BE2C (cell line): Measurements from ENCODE around the gene ASTN1.

Source experiments
- DNase-seq: peaks from one replicate; pipeline ENCODE4 v3.0.0-alpha.2; 2020
- H3K27me3 ChIP-seq: fragments of 250-450 bp; sonication (Bioruptor Pico); 2 replicates; pipeline ENCODE4 v1.5.1; 2020; ENCODE audit warnings: mild to moderate bottlenecking
- H3K36me3 ChIP-seq: fragments of 250-450 bp; sonication (Bioruptor Pico); 2 replicates; pipeline ENCODE4 v1.5.1; 2020; ENCODE audit warnings: mild to moderate bottlenecking
- H3K4me1 ChIP-seq: fragments of 250-450 bp; sonication (Bioruptor Pico); 2 replicates; pipeline ENCODE4 v1.5.1; 2020
- H3K4me3 ChIP-seq: 2 replicates; pipeline ENCODE4 v1.5.1; 2011; ENCODE audit warnings: low read depth, low read length
- H3K9me3 ChIP-seq: fragments of 250-450 bp; sonication (Bioruptor Pico); 2 replicates; pipeline ENCODE4 v1.5.1; 2020
- TF ChIP-seq, protein P1 (sequence below): IDR thresholded peaks from 2 replicates; pipeline ENCODE4 v1.5.1; 2012; ENCODE audit warnings: mild to moderate bottlenecking, low read depth, low read length

The ASTN1 gene

DNA sequence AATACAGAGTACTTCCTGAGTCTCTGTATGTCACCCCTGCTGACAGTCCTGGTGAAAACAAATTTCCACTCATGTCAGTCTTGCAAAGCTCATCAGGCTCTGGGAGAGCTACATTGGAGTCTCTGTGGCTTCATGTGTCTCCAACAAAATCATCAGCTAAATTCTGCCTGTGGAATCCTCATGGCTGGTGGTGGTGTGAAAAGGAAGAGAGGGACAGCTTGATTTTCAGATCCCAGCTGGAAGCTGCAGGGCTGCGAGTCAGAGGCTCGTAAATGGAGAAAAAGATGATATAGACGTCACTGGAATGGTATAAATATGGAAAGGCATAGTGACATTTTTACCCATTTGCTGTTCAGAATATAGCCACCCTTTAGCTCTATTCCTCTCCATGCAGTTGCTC lies 150.2 kb downstream of the ASTN1 start:
- no peaks in the 10 kb centered on the region for H3K9me3 ChIP-seq
- no peaks in the 10 kb centered on the region for H3K4me1 ChIP-seq
- H3K27me3 ChIP-seq = no peaks in the 10 kb centered on the region
- DNase-seq = no peak
- TF ChIP-seq, protein P1, sequence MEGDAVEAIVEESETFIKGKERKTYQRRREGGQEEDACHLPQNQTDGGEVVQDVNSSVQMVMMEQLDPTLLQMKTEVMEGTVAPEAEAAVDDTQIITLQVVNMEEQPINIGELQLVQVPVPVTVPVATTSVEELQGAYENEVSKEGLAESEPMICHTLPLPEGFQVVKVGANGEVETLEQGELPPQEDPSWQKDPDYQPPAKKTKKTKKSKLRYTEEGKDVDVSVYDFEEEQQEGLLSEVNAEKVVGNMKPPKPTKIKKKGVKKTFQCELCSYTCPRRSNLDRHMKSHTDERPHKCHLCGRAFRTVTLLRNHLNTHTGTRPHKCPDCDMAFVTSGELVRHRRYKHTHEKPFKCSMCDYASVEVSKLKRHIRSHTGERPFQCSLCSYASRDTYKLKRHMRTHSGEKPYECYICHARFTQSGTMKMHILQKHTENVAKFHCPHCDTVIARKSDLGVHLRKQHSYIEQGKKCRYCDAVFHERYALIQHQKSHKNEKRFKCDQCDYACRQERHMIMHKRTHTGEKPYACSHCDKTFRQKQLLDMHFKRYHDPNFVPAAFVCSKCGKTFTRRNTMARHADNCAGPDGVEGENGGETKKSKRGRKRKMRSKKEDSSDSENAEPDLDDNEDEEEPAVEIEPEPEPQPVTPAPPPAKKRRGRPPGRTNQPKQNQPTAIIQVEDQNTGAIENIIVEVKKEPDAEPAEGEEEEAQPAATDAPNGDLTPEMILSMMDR = no peak
- no peak overlapping the region for H3K4me3 ChIP-seq
- no peaks in the 10 kb centered on the region for H3K36me3 ChIP-seq

DNA sequence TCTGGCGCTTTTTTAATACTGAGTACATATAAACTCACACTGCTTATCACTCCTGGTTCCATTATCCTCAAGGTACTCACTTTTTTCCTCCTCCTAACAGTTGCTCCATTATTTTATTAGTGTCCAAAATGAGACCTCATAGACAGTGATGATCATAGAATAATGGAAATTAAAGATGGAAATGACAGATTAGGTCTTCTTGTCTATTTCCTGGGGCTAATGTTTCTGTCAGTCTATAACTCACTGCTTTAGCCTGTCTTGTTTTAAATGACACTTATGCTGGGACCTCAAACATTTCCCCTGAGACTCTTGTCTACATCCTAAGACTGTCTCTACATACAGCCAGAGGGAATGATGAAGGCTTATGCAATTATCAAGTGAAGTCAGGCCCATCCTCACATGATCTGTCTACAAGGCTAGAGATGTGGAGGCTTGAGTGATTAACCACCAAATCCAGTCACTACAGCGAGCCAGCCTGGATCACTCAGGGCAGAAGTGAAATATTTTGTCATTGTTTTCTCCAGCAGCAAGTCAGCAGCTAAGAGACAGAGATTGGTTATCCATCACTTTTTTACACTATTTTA lies 152.1 kb downstream of the ASTN1 start:
- Histone ChIP-seq H3K36me3 (no peaks in the 10 kb centered on the region), H3K4me1 (no peaks in the 10 kb centered on the region), H3K27me3 (no peaks in the 10 kb centered on the region), H3K4me3 (no peak overlapping the region), H3K9me3 (no peaks in the 10 kb centered on the region)
- no peak for DNase-seq
- TF ChIP-seq, protein P1 = no peak

DNA sequence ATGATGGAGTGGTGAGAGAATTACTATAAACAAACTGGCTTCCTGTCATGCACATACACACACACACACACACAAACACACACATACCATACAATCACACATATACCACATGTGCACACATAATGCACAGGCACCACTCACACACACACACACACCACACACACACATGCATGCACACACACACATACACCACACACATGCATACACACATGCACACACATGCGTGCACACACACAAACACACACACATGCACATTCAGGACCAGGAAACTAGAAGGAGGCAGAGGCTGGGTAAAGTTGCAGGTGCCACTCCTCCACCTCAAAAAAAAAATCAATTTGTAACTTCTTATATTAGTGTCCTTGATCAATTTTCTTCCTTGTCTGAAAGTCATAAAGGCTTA lies 153.0 kb downstream of the ASTN1 start:
- Histone ChIP-seq H3K9me3 (no peaks in the 10 kb centered on the region), H3K4me3 (no peak overlapping the region), H3K27me3 (no peaks in the 10 kb centered on the region), H3K4me1 (no peaks in the 10 kb centered on the region), H3K36me3 (no peaks in the 10 kb centered on the region)
- TF ChIP-seq, protein P1 = no peak
- DNase-seq = no peak

DNA sequence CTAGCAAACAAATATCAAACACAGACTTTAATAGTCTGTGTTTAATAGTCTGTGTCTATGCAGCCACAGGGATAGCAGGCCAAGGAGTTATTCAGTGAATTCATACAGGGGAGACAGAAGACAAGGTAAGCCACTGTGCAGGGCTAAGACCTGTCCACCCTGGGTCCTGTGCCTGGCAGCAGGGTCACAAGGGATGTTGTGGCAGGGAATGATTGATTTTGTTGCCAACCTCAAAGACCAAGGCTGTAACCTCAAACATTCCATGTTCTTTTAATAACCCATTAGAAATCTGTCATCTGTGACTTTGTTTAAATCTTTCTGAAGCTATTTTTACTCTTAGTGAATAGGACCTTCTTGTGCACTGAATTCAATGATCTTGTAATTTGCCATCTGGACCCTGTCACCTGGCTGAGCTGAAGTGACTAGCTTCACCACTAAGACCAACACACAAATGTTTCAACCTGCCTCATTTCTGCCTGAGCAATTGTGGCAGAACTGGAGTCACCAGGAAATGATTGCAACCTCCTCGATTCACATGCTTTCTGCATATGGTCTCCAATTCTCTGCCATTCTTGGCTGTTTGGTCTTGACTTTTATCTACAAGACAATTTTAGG lies 154.2 kb downstream of the ASTN1 start:
- H3K9me3 ChIP-seq = no peaks in the 10 kb centered on the region
- H3K27me3 ChIP-seq = no peaks in the 10 kb centered on the region
- DNase-seq = no peak
- no peak overlapping the region for H3K4me3 ChIP-seq
- TF ChIP-seq, protein P1 = no peak
- no peaks in the 10 kb centered on the region for H3K36me3 ChIP-seq
- H3K4me1 ChIP-seq = no peaks in the 10 kb centered on the region

DNA sequence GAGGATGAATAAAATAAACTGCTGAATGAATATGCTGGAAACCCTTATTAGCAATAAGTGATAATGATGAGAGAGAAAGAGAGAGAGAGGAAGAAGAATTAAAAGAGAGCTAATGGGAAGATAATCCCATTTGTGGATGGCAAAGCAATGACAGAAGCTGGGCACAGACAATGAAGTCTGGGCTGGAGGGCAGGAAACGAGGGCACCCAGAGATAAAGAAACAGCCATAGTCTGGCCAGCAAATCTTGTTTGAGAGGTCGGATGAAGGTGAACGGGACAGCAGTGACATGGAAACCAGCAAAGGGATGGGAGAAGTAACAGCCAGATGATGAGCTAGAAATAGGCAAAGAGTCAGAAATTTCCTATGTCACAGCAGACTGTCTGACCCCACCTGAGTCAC lies 155.9 kb downstream of the ASTN1 start:
- Histone ChIP-seq H3K36me3 (no peaks in the 10 kb centered on the region), H3K4me3 (no peak overlapping the region), H3K4me1 (no peaks in the 10 kb centered on the region), H3K9me3 (no peaks in the 10 kb centered on the region), H3K27me3 (no peaks in the 10 kb centered on the region)
- TF ChIP-seq, protein P1 = no peak
- no peak for DNase-seq

DNA sequence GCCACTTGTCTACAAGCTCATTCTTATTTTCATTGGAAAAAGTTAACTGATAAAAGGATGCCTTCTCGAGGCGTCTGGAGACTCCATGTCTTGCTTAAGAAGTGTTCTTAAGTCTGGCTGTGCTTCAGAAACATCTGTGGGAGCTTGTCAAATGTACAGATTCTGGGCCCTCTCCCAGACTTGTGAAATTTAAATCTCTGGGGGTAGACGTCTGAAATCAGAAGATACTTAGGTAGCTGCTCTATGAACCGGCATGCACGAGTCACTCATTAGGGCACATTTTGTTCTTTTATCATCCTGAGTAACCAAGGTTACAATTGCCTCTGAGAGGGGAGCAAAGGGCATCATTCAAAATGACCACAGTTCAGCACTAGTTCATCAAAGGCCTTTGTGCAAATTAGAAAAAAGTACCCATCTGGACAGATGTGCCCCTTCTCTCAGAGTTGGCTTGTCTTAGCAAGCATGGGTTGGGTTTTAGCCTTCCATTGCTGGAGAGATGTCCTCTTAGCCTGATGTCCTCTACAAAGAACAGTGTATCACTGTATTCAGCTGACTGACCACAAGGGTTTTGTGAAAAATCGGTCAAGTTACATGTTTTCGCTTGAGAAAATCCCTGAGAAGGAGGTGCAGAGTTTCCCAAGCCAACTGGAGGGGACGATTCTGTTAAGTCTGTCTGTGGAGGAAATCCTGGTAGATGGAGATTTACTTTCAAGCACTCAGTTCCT lies 156.9 kb downstream of the ASTN1 start:
- TF ChIP-seq, protein P1 = no peak
- H3K4me1 ChIP-seq = no peaks in the 10 kb centered on the region
- H3K36me3 ChIP-seq = no peaks in the 10 kb centered on the region
- H3K9me3 ChIP-seq = no peaks in the 10 kb centered on the region
- no peak overlapping the region for H3K4me3 ChIP-seq
- DNase-seq = no peak
- no peaks in the 10 kb centered on the region for H3K27me3 ChIP-seq
